Heart left ventricle (tissue), 13 donors: ENCODE data around the gene BIRC7.

Experiments used
- CTCF ChIP-seq, 12 donors: fragments of 200-600 bp; sonication (generic) in 4 of 12; IDR thresholded peaks; one replicate each; pipeline versions ENCODE4 v1.5.0 to v1.8.0; 2018 to 2022; ENCODE audit warnings: antibody characterized with exemption in 12 of 12, mild to moderate bottlenecking in 5 of 12
- POLR2A ChIP-seq, 2 donors: fragments of 450-650 bp; IDR thresholded peaks; one replicate each; pipeline ENCODE4 v1.6.1; 2017; ENCODE audit warnings: antibody characterized with exemption in 2 of 2, mild to moderate bottlenecking in 2 of 2, moderate library complexity in 2 of 2
- donor health status: ischemic (EF 13 %, LVEDD 7.1; RV severe dilation, severe dysfunction).
- donor health status: DM: no; HTN: yes; CAD: no.
- donor health status: DM: no; HTN: no; CAD: no.
- donor health status: ischemic (EF 25% LVEDD 6.9; RV normal size, moderate dysfunction).
- donor health status: ischemic (EF 25% LVEDD 5.7; RV mildly dilated, moderate dysfunction).
- donor health status: ischemic (EF 35%, LVEDD 5.7; RV mildly dilated, moderate dysfunction).
- donor health status: nonischemic (EF 11% LVEDD 7.7; RV severe dilation, severe dysfunction).
- donor health status: DM: yes; HTN: yes; CAD: no.
- donor health status: PGD.
- donor health status: ischemic (EF 29% LVEDD 5.4; RV normal size, mild dysfunction).
- donor health status: nonischemic (EF 23%, LVEDD 6.1; RV moderate dilation, normal function).

GRCh38 chr20:63210011-63210605 lies 25.6 kb upstream of the BIRC7 start:
- TF ChIP-seq CTCF (IDR thresholded peaks at IDR 0.05) (no peak), POLR2A (IDR thresholded peaks at IDR 0.05) (no peak)
